Lung (tissue), 12 donors: Measurements from ENCODE around the gene MBP. TPM values are rescaled to one million over a fixed set of nuclear protein-coding genes. Genes with fewer than 3 reads are reported as not detected.

Experiments used
- ATAC-seq: fragments of 200-7000 bp; cut with Tn5 transposase; one replicate; pipeline ENCODE4 v1.9.1; 2020; ENCODE audit warnings: moderate number of reproducible peaks; ENCODE audit not compliant: insufficient read depth, low FRiP score
- DNase-seq, 3 donors: peaks; one replicate each; pipeline ENCODE4 v3.0.0-alpha.2; 2013 to 2017
- H3K27ac ChIP-seq, 2 donors: one replicate each; pipeline ENCODE4 v1.5.1; 2013; ENCODE audit warnings: mild to moderate bottlenecking in 2 of 2, moderate library complexity in 2 of 2, control low read depth in 1 of 2, inconsistent platforms in 1 of 2, low read depth in 1 of 2, low read length in 1 of 2
- H3K27me3 ChIP-seq, 3 donors: one replicate each; pipeline ENCODE4 v1.5.1; 2013; ENCODE audit warnings: low read length in 2 of 3; ENCODE audit not compliant: control insufficient read depth in 3 of 3, insufficient read depth in 3 of 3
- H3K36me3 ChIP-seq, 4 donors: one replicate each; pipeline ENCODE4 v1.5.1; 2013; ENCODE audit warnings: low read length in 4 of 4, mild to moderate bottlenecking in 1 of 4, moderate library complexity in 1 of 4; ENCODE audit not compliant: control insufficient read depth in 4 of 4, insufficient read depth in 4 of 4
- H3K4me1 ChIP-seq, 5 donors: one replicate each; pipeline ENCODE4 v1.5.1; 2013; ENCODE audit warnings: low read length in 5 of 5, mild to moderate bottlenecking in 2 of 5, moderate library complexity in 1 of 5; ENCODE audit not compliant: control insufficient read depth in 5 of 5, insufficient read depth in 5 of 5
- H3K4me3 ChIP-seq: one replicate; pipeline ENCODE4 v1.5.1; 2013; ENCODE audit warnings: mild to moderate bottlenecking, control low read depth, moderate library complexity
- H3K9ac ChIP-seq, 2 donors: one replicate each; pipeline ENCODE4 v1.5.1; 2013; ENCODE audit warnings: low read length in 2 of 2, control low read depth in 1 of 2; ENCODE audit not compliant: insufficient read depth in 1 of 2
- H3K9me3 ChIP-seq, 4 donors: one replicate each; pipeline ENCODE4 v1.5.1; 2013; ENCODE audit warnings: low read length in 3 of 4, mild to moderate bottlenecking in 1 of 4, moderate library complexity in 1 of 4; ENCODE audit not compliant: control insufficient read depth in 4 of 4, insufficient read depth in 3 of 4
- CTCF ChIP-seq: IDR thresholded peaks from 2 replicates; pipeline ENCODE4 v1.5.1; 2012; ENCODE audit warnings: mild to moderate bottlenecking; ENCODE audit errors: control extremely low read depth, extremely low read depth
- WGBS, 2 donors: extraction: QIAGEN DNeasy Blood & Tissue Kit; methylation state at CpG; one replicate each; pipeline ENCODE4 v1.1.7; 2013; 5-methylcytosine and 5-hydroxymethylcytosine counted together
- polyA plus RNA-seq, 2 donors: library from polyadenylated mRNA; stranded (reverse); fragments of 200-250 nt; gene quantifications; one replicate each; pipeline ENCODE4 v1.2.1, GENCODE V29; 2013
- total RNA-seq, 2 donors: library from RNA; depleted of rRNA in 1 of 2; stranded (reverse); fragments of >200 nt in 1 of 2; gene quantifications; one replicate each; pipeline ENCODE4 v1.2.1, GENCODE V29; 2014 to 2021
- donor health status: control.
- donor health status: control.
- donor health status: Bipolar disorder and iron deficiency.
- donor health status: healthy.
- donor health status: DM: yes; HTN: yes; CAD: no.

MBP gene
- total and polyA plus RNA-seq, 4 donors = 15.6 to 64.1 (median 30.9) TPM

- no peak for ATAC-seq
- Histone ChIP-seq H3K27me3 (no peaks in the 10 kb centered on the region), H3K36me3 (no peaks in the 10 kb centered on the region), H3K9me3 (no peaks in the 10 kb centered on the region), H3K9ac (no peak overlapping the region), H3K4me1 (no peaks in the 10 kb centered on the region), H3K27ac (no peak overlapping the region), H3K4me3 (no peak overlapping the region)
- TF ChIP-seq CTCF = no peak
- DNase-seq = no peak
- 92 to 94% methylated on average over 28 of the region's 28 CpGs for WGBS, 2 donors
Observed at GRCh38 chr18:76989647-76990190, 142.9 kb downstream of the MBP start.

- no peak overlapping the region for H3K9ac ChIP-seq
- H3K4me1 ChIP-seq = no peaks in the 10 kb centered on the region
- no peaks in the 10 kb centered on the region for H3K27me3 ChIP-seq
- ATAC-seq = no peak
- no peak for TF ChIP-seq CTCF
- DNase-seq = no peak
- H3K9me3 ChIP-seq = no peaks in the 10 kb centered on the region
- WGBS, 2 donors = 94 to 95% methylated on average over 29 of the region's 29 CpGs
- H3K36me3 ChIP-seq = no peaks in the 10 kb centered on the region
- no peak overlapping the region for H3K27ac ChIP-seq
- H3K4me3 ChIP-seq = no peak overlapping the region
Observed at GRCh38 chr18:76988827-76989646, 143.5 kb downstream of the MBP start.

GRCh38 chr18:76988031-76988826, 144.4 kb downstream of the MBP start:
- DNase-seq = no peak
- Histone ChIP-seq H3K9me3 (no peaks in the 10 kb centered on the region), H3K27me3 (no peaks in the 10 kb centered on the region), H3K27ac (no peak overlapping the region), H3K9ac (no peak overlapping the region), H3K4me1 (peaks cover 0 to 5% (median 4%) of the 10 kb centered on the region in 5 donors), H3K36me3 (no peaks in the 10 kb centered on the region), H3K4me3 (no peak overlapping the region)
- peak; percentile 30 for ATAC-seq
- TF ChIP-seq CTCF = no peak
- WGBS, 2 donors = 65 to 67% methylated on average over 27 of the region's 27 CpGs
